HG03097 (cell line): Measurements from ENCODE around the gene EPHA3.

Source experiments
- ATAC-seq: cut with Tn5 transposase; IDR thresholded peaks from one replicate; pipeline ENCODE4 v1.9.1; 2021; ENCODE audit not compliant: unreplicated experiment, low FRiP score

EPHA3 gene

GRCh38 chr3:89527736-89528305 lies 420.4 kb downstream of the EPHA3 start:
- ATAC-seq, result no peak
